GM18867 (cell line): ENCODE results near the gene RNF187.
A peak's percentile ranks its signal among the peaks of the same experiment; 100 is the strongest.
"Not testable (repeated sequence)": the region's sequence is repeated elsewhere in the genome, so short reads cannot be mapped to it uniquely, and the experiment has no call there.

Experiments used
- ATAC-seq: cut with Tn5 transposase; IDR thresholded peaks from one replicate; pipeline ENCODE4 v1.9.1; 2021; ENCODE audit warnings: mild to moderate bottlenecking, moderate library complexity; ENCODE audit not compliant: unreplicated experiment

RNF187 gene

GRCh38 chr1:228459091-228459993, 27.8 kb upstream of the RNF187 start:
- peak; percentile 31 for ATAC-seq

GRCh38 chr1:228460821-228461220, 26.4 kb upstream of the RNF187 start:
- ATAC-seq, result no peak

- no peak for ATAC-seq
Observed at GRCh38 chr1:228462560-228462959, 24.6 kb upstream of the RNF187 start.

GRCh38 chr1:228463009-228463558, 24.1 kb upstream of the RNF187 start:
- ATAC-seq, result no peak

- ATAC-seq, result peak; percentile 70
Observed at GRCh38 chr1:228463559-228464455, 23.4 kb upstream of the RNF187 start.

- peak; percentile 85 for ATAC-seq
Observed at GRCh38 chr1:228464487-228464983, 22.6 kb upstream of the RNF187 start.

- no peak for ATAC-seq
Observed at GRCh38 chr1:228465141-228465540, 22.0 kb upstream of the RNF187 start.

GRCh38 chr1:228465571-228466146, 21.5 kb upstream of the RNF187 start:
- no peak for ATAC-seq

- ATAC-seq, result not testable (repeated sequence)
Observed at GRCh38 chr1:228468188-228468587, 19.0 kb upstream of the RNF187 start.

- no peak for ATAC-seq
Observed at GRCh38 chr1:228469413-228470162, 17.6 kb upstream of the RNF187 start.

- no peak for ATAC-seq
Observed at GRCh38 chr1:228471154-228471761, 15.9 kb upstream of the RNF187 start.

GRCh38 chr1:228471762-228472398, 15.3 kb upstream of the RNF187 start:
- ATAC-seq, result peak; percentile 53

GRCh38 chr1:228472655-228473054, 14.5 kb upstream of the RNF187 start:
- no peak for ATAC-seq

GRCh38 chr1:228474507-228474906, 12.7 kb upstream of the RNF187 start:
- ATAC-seq, result no peak

- no peak for ATAC-seq
Observed at GRCh38 chr1:228475812-228476211, 11.4 kb upstream of the RNF187 start.

GRCh38 chr1:228477263-228477662, 9.9 kb upstream of the RNF187 start:
- ATAC-seq, result no peak

- no peak for ATAC-seq
Observed at GRCh38 chr1:228478326-228478725, 8.9 kb upstream of the RNF187 start.

- peak; percentile 61 for ATAC-seq
Observed at GRCh38 chr1:228478912-228479711, 8.1 kb upstream of the RNF187 start.
